Spleen (tissue), 10 donors: ENCODE data around the gene TLX2. TPM values are rescaled to one million over a fixed set of nuclear protein-coding genes. Genes with fewer than 3 reads are reported as not detected.

ENCODE experiments used
- polyA plus RNA-seq, 3 donors: library from polyadenylated mRNA; stranded (reverse); fragments of 200-250 nt; gene quantifications; one replicate each; pipeline ENCODE4 v1.2.1, GENCODE V29; 2013
- total RNA-seq, 7 donors: library from RNA; depleted of rRNA in 3 of 7; stranded (reverse); fragments of >200 nt in 3 of 7; fragmentation: NEBNext Ultra II Directional in 4 of 7; extraction: Animal tissue kit (Norgen Biotek cat#: 25700) in 4 of 7; gene quantifications; one replicate each; pipeline versions ENCODE4 v1.1.0 to v1.2.1, GENCODE V29; 2016 to 2021
- donor health status: healthy with polysubstance abuse.
- donor health status: DM: no; HTN: no; CAD: no; lungs with moderate emphysema.
- donor health status: DM: no; HTN: no; CAD: no.
- donor health status: Bipolar disorder and iron deficiency.
- donor health status: healthy.
- donor health status: DM: no; HTN: no; CAD: no.
- donor health status: DM: yes; HTN: yes; CAD: no.

Gene TLX2
- total and polyA plus RNA-seq, 10 donors: 0.04 to 0.05 TPM; not detected in 8

Other genes starting within 250 kb of the TLX2 start
- gene SLC4A5, start 171.0 kb upstream of the TLX2 start, total RNA-seq: 1 to 10 TPM; 2.1 to 9.7 (median 3.9) TPM
- 1 to 10 TPM in 1 of 3 donors, under 1 TPM in 2; 0.45 to 1.1 (median 0.62) TPM for gene SLC4A5, start 171.0 kb upstream of the TLX2 start, polyA plus RNA-seq
- 100 to 1,000 TPM in 4 of 7 donors, 10 to 100 TPM in 3; 81.8 to 113 (median 100) TPM for gene DCTN1, start 134.1 kb upstream of the TLX2 start, total RNA-seq
- 10 to 100 TPM; 47.8 to 77.2 (median 53.7) TPM for gene DCTN1, start 134.1 kb upstream of the TLX2 start, polyA plus RNA-seq
- 1 to 10 TPM; 1.7 to 4.0 (median 2.8) TPM for gene C2orf81, start 92.8 kb upstream of the TLX2 start, total RNA-seq
- 1 to 10 TPM; 3.2 to 5.7 (median 5.1) TPM for gene C2orf81, start 92.8 kb upstream of the TLX2 start, polyA plus RNA-seq
- gene WDR54, start 92.7 kb upstream of the TLX2 start, total RNA-seq: 10 to 100 TPM; 15.1 to 24.3 (median 17.9) TPM
- gene WDR54, start 92.7 kb upstream of the TLX2 start, polyA plus RNA-seq: 10 to 100 TPM; 23.7 to 26.0 (median 24.4) TPM
- gene RTKN, start 72.5 kb upstream of the TLX2 start, total RNA-seq: 10 to 100 TPM in 3 of 7 donors, 1 to 10 TPM in 4; 5.0 to 11.1 (median 9.8) TPM
- 1 to 10 TPM; 3.2 to 6.9 (median 3.4) TPM for gene RTKN, start 72.5 kb upstream of the TLX2 start, polyA plus RNA-seq
- 10 to 100 TPM in 6 of 7 donors, 1 to 10 TPM in 1; 9.0 to 42.9 (median 28.6) TPM for gene INO80B, start 59.4 kb upstream of the TLX2 start, total RNA-seq
- 10 to 100 TPM; 36.7 to 50.3 (median 43.7) TPM for gene INO80B, start 59.4 kb upstream of the TLX2 start, polyA plus RNA-seq
- 10 to 100 TPM; 39.5 to 80.7 (median 58.5) TPM for gene WBP1, start 56.0 kb upstream of the TLX2 start, total RNA-seq
- 10 to 100 TPM; 64.7 to 84.2 (median 78.8) TPM for gene WBP1, start 56.0 kb upstream of the TLX2 start, polyA plus RNA-seq
- 10 to 100 TPM; 49.2 to 61.6 (median 56.7) TPM for gene MOGS, start 49.1 kb upstream of the TLX2 start, total RNA-seq
- gene MOGS, start 49.1 kb upstream of the TLX2 start, polyA plus RNA-seq: 10 to 100 TPM; 24.6 to 35.5 (median 31.0) TPM
- 10 to 100 TPM; 13.0 to 74.3 (median 61.7) TPM for gene MRPL53, start 41.8 kb upstream of the TLX2 start, total RNA-seq
- 10 to 100 TPM; 69.4 to 86.7 (median 78.6) TPM for gene MRPL53, start 41.8 kb upstream of the TLX2 start, polyA plus RNA-seq
- gene CCDC142, start 31.5 kb upstream of the TLX2 start, total RNA-seq: 10 to 100 TPM; 22.2 to 59.4 (median 31.6) TPM
- 1 to 10 TPM; 2.8 to 9.3 (median 3.4) TPM for gene CCDC142, start 31.5 kb upstream of the TLX2 start, polyA plus RNA-seq
- gene TTC31, start 31.4 kb upstream of the TLX2 start, total RNA-seq: 10 to 100 TPM; 34.3 to 51.3 (median 38.3) TPM
- gene TTC31, start 31.4 kb upstream of the TLX2 start, polyA plus RNA-seq: 10 to 100 TPM; 15.7 to 26.7 (median 21.6) TPM
- 1 to 10 TPM in 3 of 7 donors, under 1 TPM in 4; 0.52 to 2.7 (median 0.89) TPM for gene LBX2, start 14.8 kb upstream of the TLX2 start, total RNA-seq
- 1 to 10 TPM in 1 of 3 donors, under 1 TPM in 2; 0.50 to 1.8 (median 0.93) TPM for gene LBX2, start 14.8 kb upstream of the TLX2 start, polyA plus RNA-seq
- gene PCGF1, start 6.8 kb upstream of the TLX2 start, total RNA-seq: 10 to 100 TPM; 12.7 to 20.4 (median 14.7) TPM
- 10 to 100 TPM in 2 of 3 donors, 1 to 10 TPM in 1; 9.6 to 11.8 (median 11.6) TPM for gene PCGF1, start 6.8 kb upstream of the TLX2 start, polyA plus RNA-seq
- under 1 TPM in 5 of 7 donors, not detected in 2; 0.24 to 0.52 (median 0.43) TPM for gene DQX1, start 11.8 kb downstream of the TLX2 start, total RNA-seq
- under 1 TPM; 0.09 to 0.22 (median 0.11) TPM for gene DQX1, start 11.8 kb downstream of the TLX2 start, polyA plus RNA-seq
- gene AUP1, start 15.3 kb downstream of the TLX2 start, total RNA-seq: 100 to 1,000 TPM; 107 to 182 (median 125) TPM
- gene AUP1, start 15.3 kb downstream of the TLX2 start, polyA plus RNA-seq: 100 to 1,000 TPM; 140 to 226 (median 223) TPM
- 10 to 100 TPM; 34.2 to 58.7 (median 38.7) TPM for gene HTRA2, start 15.5 kb downstream of the TLX2 start, total RNA-seq
- 10 to 100 TPM; 46.0 to 48.7 (median 48.0) TPM for gene HTRA2, start 15.5 kb downstream of the TLX2 start, polyA plus RNA-seq
- gene LOXL3, start 39.5 kb downstream of the TLX2 start, total RNA-seq: 10 to 100 TPM; 11.6 to 27.4 (median 18.0) TPM
- gene LOXL3, start 39.5 kb downstream of the TLX2 start, polyA plus RNA-seq: 1 to 10 TPM; 1.8 to 4.6 (median 3.6) TPM
- gene DOK1, start 40.3 kb downstream of the TLX2 start, total RNA-seq: 10 to 100 TPM; 36.2 to 59.1 (median 39.7) TPM
- gene DOK1, start 40.3 kb downstream of the TLX2 start, polyA plus RNA-seq: 10 to 100 TPM; 19.9 to 41.7 (median 21.0) TPM
- gene M1AP, start 133.9 kb downstream of the TLX2 start, total RNA-seq: 1 to 10 TPM in 4 of 7 donors, under 1 TPM in 3; 0.43 to 2.0 (median 1.1) TPM
- under 1 TPM; 0.26 to 0.61 (median 0.47) TPM for gene M1AP, start 133.9 kb downstream of the TLX2 start, polyA plus RNA-seq
- 10 to 100 TPM in 1 of 7 donors, 1 to 10 TPM in 6; 5.0 to 11.0 (median 8.1) TPM for gene SEMA4F, start 139.8 kb downstream of the TLX2 start, total RNA-seq
- gene SEMA4F, start 139.8 kb downstream of the TLX2 start, polyA plus RNA-seq: 1 to 10 TPM; 1.5 to 2.6 (median 1.5) TPM